PC-9 (cell line): ENCODE results near the gene PPP4R1. TPM values are rescaled to one million over a fixed set of nuclear protein-coding genes. Genes with fewer than 3 reads are reported as not detected.

Experiments used
- BruUV-seq: library from RNA; stranded (reverse); fragments of 400-500 nt; replicated peaks from 2 replicates; lab custom pipeline; 2021; lab: Mats Ljungman, UMichigan
- CTCF ChIA-PET: fragments of 300-600 bp; sonication (Branson Sonifier 250); formaldehyde crosslinking; loops from one replicate; lab custom pipeline; 2022; ENCODE audit warnings: antibody characterized with exemption; lab: Charles Lee
- POLR2A ChIA-PET: fragments of 300-600 bp; sonication (Branson Sonifier 250); formaldehyde crosslinking; loops from one replicate; lab custom pipeline; 2022; ENCODE audit warnings: antibody characterized with exemption; ENCODE audit not compliant: unreplicated experiment; lab: Charles Lee
- DNase-seq, 2 experiments: peaks; one replicate each; pipeline versions ENCODE4 v3.0.0 to v3.0.0-alpha.2; 2015 to 2022; ENCODE audit warnings: mixed read lengths in 1 of 2
- H2AFZ ChIP-seq: fragments of 200-600 bp; sonication (generic); 2 replicates; pipeline ENCODE4 v1.8.1; 2017; ENCODE audit warnings: antibody characterized with exemption
- H3F3A ChIP-seq: fragments of 200-600 bp; sonication (generic); 2 replicates; pipeline ENCODE4 v1.8.1; 2017; ENCODE audit warnings: antibody characterized with exemption, mild to moderate bottlenecking, low read depth; ENCODE audit not compliant: insufficient read depth
- H3K27ac ChIP-seq: fragments of 200-600 bp; sonication (generic); 2 replicates; pipeline ENCODE4 v1.6.1; 2016; ENCODE audit warnings: mixed run types
- H3K27me3 ChIP-seq: fragments of 200-600 bp; sonication (generic); 2 replicates; pipeline ENCODE4 v1.6.1; 2016; ENCODE audit warnings: low read depth, mixed run types; ENCODE audit not compliant: insufficient read depth
- H3K36me3 ChIP-seq: fragments of 200-600 bp; sonication (generic); 2 replicates; pipeline ENCODE4 v1.6.1; 2016; ENCODE audit warnings: low read depth, mixed run types
- H3K4me1 ChIP-seq: fragments of 200-600 bp; sonication (generic); replicated peaks from 2 replicates; pipeline ENCODE4 v1.6.1; 2016; ENCODE audit warnings: mixed run types; ENCODE audit not compliant: insufficient read depth
- H3K4me2 ChIP-seq: fragments of 200-600 bp; sonication (generic); 2 replicates; pipeline ENCODE4 v1.6.1; 2017; ENCODE audit warnings: mixed run types
- H3K4me3 ChIP-seq: fragments of 200-600 bp; sonication (generic); 2 replicates; pipeline ENCODE4 v1.6.1; 2016; ENCODE audit warnings: mixed run types
- H3K79me2 ChIP-seq: fragments of 200-600 bp; sonication (generic); 2 replicates; pipeline ENCODE4 v1.6.1; 2017; ENCODE audit warnings: low read depth, mixed run types
- H3K9me2 ChIP-seq: fragments of 200-600 bp; sonication (generic); 2 replicates; pipeline ENCODE4 v1.8.1; 2017; ENCODE audit warnings: mild to moderate bottlenecking; ENCODE audit not compliant: insufficient read depth
- H3K9me3 ChIP-seq: fragments of 200-600 bp; sonication (generic); 2 replicates; pipeline ENCODE4 v1.8.1; 2016; ENCODE audit warnings: low read depth; ENCODE audit not compliant: insufficient read depth
- H4K20me1 ChIP-seq: fragments of 200-600 bp; sonication (generic); 2 replicates; pipeline ENCODE4 v1.8.1; 2017; ENCODE audit not compliant: insufficient read depth
- CTCF ChIP-seq: fragments of 200-600 bp; sonication (generic); conservative IDR thresholded peaks from 2 replicates; pipeline ENCODE4 v1.6.1; 2017; ENCODE audit warnings: mixed run types, antibody characterized with exemption, mild to moderate bottlenecking, moderate library complexity
- EZH2 ChIP-seq: fragments of 200-600 bp; sonication (generic); IDR thresholded peaks from 2 replicates; pipeline ENCODE4 v1.8.0; 2017; ENCODE audit warnings: antibody characterized with exemption, low read depth
- intact Hi-C: fragments of 100-400 bp; cut with micrococcal nuclease; formaldehyde crosslinking; loops from one replicate; pipeline ENCODE4 v1.10.0; 2022; ENCODE audit not compliant: unreplicated experiment
- total RNA-seq: library from RNA; stranded (reverse); gene quantifications from 2 replicates; pipeline ENCODE4 v1.2.3, GENCODE V29; 2021

The PPP4R1 gene
- total RNA-seq, 1 experiment from 2014 or later = 167 TPM

GRCh38 chr18:9534844-9535243, 79.5 kb downstream of the PPP4R1 start:
- CTCF ChIA-PET = no interaction called here

GRCh38 chr18:9531791-9532410, 82.5 kb downstream of the PPP4R1 start:
- Histone ChIP-seq H3K9me2 (no peaks in the 10 kb centered on the region), H2AFZ (no peak overlapping the region), H3K9me3 (peaks cover 8% of the 10 kb centered on the region; the same call in 1 of the 2 replicates), H3F3A (peaks cover 4% of the 10 kb centered on the region; the same call in 1 of the 2 replicates), H3K27me3 (no peaks in the 10 kb centered on the region), H3K4me3 (no peak overlapping the region), H3K27ac (no peak overlapping the region), H4K20me1 (no peaks in the 10 kb centered on the region), H3K4me1 (peaks cover 2% of the 10 kb centered on the region; the same call in 1 of the 2 replicates), H3K79me2 (no peaks in the 10 kb centered on the region), H3K4me2 (no peak overlapping the region), H3K36me3 (peaks cover 40% of the 10 kb centered on the region)
- intact Hi-C loops = no loop called here
- ChIA-PET POLR2A (interaction anchor here (0.6 kb wide), 1 partner anchor 318 kb away, joined by 3 read pairs; no protein-coding TSS in a partner anchor), CTCF (no interaction called here)
- no peak for DNase-seq
- no TSS peak for BruUV-seq
- TF ChIP-seq CTCF (no peak), EZH2 (no peak)

More at GRCh38 chr18:9534844-9535243, 79.5 kb downstream of the PPP4R1 start:
- H3K79me2 ChIP-seq = no peaks in the 10 kb centered on the region
- peaks cover 19% of the 10 kb centered on the region for H3K36me3 ChIP-seq
- H3K4me1 ChIP-seq = no peaks in the 10 kb centered on the region
- H4K20me1 ChIP-seq = no peaks in the 10 kb centered on the region
- no peak for DNase-seq
- no peak overlapping the region for H3K27ac ChIP-seq
- H3K4me3 ChIP-seq = no peak overlapping the region
- TF ChIP-seq CTCF (no peak), EZH2 (no peak)
- H2AFZ ChIP-seq = no peak overlapping the region
- no TSS peak for BruUV-seq
- no peak overlapping the region for H3K4me2 ChIP-seq
- no peaks in the 10 kb centered on the region for H3K9me3 ChIP-seq
- peaks cover 4% of the 10 kb centered on the region; the same call in 1 of the 2 replicates for H3F3A ChIP-seq
- no peaks in the 10 kb centered on the region for H3K9me2 ChIP-seq
- POLR2A ChIA-PET = no interaction called here
- intact Hi-C loops = no loop called here
- H3K27me3 ChIP-seq = no peaks in the 10 kb centered on the region

GRCh38 chr18:9530226-9531009, 83.9 kb downstream of the PPP4R1 start:
- H3K4me1 ChIP-seq = peaks cover 17% of the 10 kb centered on the region
- CTCF ChIA-PET = no interaction called here
- no peak overlapping the region for H2AFZ ChIP-seq
- BruUV-seq = no TSS peak
- H3K4me3 ChIP-seq = no peak overlapping the region
- peaks cover 8% of the 10 kb centered on the region; the same call in 1 of the 2 replicates for H3K9me3 ChIP-seq
- no peaks in the 10 kb centered on the region for H3K79me2 ChIP-seq
- no peak overlapping the region for H3K27ac ChIP-seq
- H3K27me3 ChIP-seq = no peaks in the 10 kb centered on the region
- H4K20me1 ChIP-seq = no peaks in the 10 kb centered on the region
- peaks cover 4% of the 10 kb centered on the region; the same call in 1 of the 2 replicates for H3F3A ChIP-seq
- POLR2A ChIA-PET = no interaction called here
- H3K9me2 ChIP-seq = no peaks in the 10 kb centered on the region
- intact Hi-C loops = no loop called here
- no peak overlapping the region for H3K4me2 ChIP-seq
- no peak for DNase-seq
- TF ChIP-seq EZH2 (no peak), CTCF (no peak)
- peaks cover 35% of the 10 kb centered on the region for H3K36me3 ChIP-seq
